Measurements from ENCODE around the gene PRR3. TPM values are rescaled to one million over a fixed set of nuclear protein-coding genes. Genes with fewer than 3 reads are reported as not detected.

The PRR3 gene
- total and polyA plus RNA-seq, 9 of the 15 experiments (the other 6 are each of a cell fraction or from before 2014, with no cell fraction given), result 23.5 to 59.6 (median 28.8) TPM

DNA sequence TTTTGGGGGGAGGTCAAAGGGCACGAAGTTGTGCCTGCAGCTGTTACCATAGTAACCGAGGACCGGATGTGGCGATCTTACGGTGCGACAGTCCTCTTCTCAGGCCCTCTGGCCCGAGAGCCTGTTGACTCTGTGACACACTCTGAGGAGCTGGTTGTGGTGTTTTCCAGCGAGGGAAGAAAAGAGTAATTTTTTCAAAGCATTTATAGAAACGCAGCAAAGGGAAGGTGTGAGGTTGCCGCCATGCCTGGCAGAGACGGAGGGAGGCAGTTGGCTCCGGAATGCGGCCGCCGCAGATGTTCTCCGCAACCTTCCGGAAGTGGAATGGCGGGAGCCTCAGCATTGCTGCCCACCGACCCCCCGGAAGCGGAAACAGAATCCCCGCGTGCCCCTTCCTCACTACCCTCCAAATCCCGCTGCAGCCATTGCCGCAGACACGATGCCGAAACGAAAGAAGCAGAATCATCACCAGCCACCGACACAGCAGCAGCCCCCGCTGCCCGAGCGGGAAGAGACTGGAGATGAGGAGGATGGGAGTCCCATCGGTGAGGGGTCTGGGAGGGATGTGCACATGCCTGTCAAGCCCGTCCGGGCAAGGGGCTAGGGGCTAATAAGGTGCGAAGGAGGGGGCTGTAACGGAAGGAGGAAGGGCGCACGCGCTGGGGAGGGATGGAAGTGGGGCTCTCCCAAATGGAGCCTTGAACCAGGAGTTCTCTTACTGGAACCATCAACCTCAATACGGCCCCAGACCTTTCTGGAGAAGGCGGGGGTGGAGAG, at the start of gene PRR3 (continued):
- TF ChIP-seq, protein P1, sequence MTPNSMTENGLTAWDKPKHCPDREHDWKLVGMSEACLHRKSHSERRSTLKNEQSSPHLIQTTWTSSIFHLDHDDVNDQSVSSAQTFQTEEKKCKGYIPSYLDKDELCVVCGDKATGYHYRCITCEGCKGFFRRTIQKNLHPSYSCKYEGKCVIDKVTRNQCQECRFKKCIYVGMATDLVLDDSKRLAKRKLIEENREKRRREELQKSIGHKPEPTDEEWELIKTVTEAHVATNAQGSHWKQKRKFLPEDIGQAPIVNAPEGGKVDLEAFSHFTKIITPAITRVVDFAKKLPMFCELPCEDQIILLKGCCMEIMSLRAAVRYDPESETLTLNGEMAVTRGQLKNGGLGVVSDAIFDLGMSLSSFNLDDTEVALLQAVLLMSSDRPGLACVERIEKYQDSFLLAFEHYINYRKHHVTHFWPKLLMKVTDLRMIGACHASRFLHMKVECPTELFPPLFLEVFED (CRISPR knock-in tag; conservative IDR thresholded peaks at IDR 0.05), result no peak; the same call in 1 of the 2 replicates
- no peak for TF ChIP-seq HMGN3 (IDR thresholded peaks at IDR 0.05; ENCODE audit: borderline replicate concordance, extremely low read depth, insufficient read length, low read depth, low read length)
- TF ChIP-seq, protein P2, sequence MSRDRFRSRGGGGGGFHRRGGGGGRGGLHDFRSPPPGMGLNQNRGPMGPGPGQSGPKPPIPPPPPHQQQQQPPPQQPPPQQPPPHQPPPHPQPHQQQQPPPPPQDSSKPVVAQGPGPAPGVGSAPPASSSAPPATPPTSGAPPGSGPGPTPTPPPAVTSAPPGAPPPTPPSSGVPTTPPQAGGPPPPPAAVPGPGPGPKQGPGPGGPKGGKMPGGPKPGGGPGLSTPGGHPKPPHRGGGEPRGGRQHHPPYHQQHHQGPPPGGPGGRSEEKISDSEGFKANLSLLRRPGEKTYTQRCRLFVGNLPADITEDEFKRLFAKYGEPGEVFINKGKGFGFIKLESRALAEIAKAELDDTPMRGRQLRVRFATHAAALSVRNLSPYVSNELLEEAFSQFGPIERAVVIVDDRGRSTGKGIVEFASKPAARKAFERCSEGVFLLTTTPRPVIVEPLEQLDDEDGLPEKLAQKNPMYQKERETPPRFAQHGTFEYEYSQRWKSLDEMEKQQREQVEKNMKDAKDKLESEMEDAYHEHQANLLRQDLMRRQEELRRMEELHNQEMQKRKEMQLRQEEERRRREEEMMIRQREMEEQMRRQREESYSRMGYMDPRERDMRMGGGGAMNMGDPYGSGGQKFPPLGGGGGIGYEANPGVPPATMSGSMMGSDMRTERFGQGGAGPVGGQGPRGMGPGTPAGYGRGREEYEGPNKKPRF (IDR thresholded peaks at IDR 0.05; ENCODE audit: low read depth, low read length), result no peak
- peak; percentile 96; the same call in 1 of the 2 replicates for TF ChIP-seq FOXK1 (CRISPR knock-in tag; IDR thresholded peaks at IDR 0.05; ENCODE audit: borderline replicate concordance)
- TF ChIP-seq SMAD2 (IDR thresholded peaks at IDR 0.05; ENCODE audit: low read depth, low read length), result no peak
- peak; percentile 99 for TF ChIP-seq EP400 (IDR thresholded peaks at IDR 0.05)
- TF ChIP-seq, protein P3, sequence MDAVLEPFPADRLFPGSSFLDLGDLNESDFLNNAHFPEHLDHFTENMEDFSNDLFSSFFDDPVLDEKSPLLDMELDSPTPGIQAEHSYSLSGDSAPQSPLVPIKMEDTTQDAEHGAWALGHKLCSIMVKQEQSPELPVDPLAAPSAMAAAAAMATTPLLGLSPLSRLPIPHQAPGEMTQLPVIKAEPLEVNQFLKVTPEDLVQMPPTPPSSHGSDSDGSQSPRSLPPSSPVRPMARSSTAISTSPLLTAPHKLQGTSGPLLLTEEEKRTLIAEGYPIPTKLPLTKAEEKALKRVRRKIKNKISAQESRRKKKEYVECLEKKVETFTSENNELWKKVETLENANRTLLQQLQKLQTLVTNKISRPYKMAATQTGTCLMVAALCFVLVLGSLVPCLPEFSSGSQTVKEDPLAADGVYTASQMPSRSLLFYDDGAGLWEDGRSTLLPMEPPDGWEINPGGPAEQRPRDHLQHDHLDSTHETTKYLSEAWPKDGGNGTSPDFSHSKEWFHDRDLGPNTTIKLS (IDR thresholded peaks at IDR 0.05; ENCODE audit: borderline replicate concordance, low read depth), result peak; percentile 79
- TF ChIP-seq, protein P4, sequence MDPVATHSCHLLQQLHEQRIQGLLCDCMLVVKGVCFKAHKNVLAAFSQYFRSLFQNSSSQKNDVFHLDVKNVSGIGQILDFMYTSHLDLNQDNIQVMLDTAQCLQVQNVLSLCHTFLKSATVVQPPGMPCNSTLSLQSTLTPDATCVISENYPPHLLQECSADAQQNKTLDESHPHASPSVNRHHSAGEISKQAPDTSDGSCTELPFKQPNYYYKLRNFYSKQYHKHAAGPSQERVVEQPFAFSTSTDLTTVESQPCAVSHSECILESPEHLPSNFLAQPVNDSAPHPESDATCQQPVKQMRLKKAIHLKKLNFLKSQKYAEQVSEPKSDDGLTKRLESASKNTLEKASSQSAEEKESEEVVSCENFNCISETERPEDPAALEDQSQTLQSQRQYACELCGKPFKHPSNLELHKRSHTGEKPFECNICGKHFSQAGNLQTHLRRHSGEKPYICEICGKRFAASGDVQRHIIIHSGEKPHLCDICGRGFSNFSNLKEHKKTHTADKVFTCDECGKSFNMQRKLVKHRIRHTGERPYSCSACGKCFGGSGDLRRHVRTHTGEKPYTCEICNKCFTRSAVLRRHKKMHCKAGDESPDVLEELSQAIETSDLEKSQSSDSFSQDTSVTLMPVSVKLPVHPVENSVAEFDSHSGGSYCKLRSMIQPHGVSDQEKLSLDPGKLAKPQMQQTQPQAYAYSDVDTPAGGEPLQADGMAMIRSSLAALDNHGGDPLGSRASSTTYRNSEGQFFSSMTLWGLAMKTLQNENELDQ (CRISPR knock-in tag; IDR thresholded peaks at IDR 0.05; ENCODE audit: borderline replicate concordance), result 0 out of 2 replicates have a peak, but pooled peaks have one; percentile 92
- TF ChIP-seq CBX1 (IDR thresholded peaks at IDR 0.05; ENCODE audit: low read depth), result no peak
- TF ChIP-seq CCNT2 (IDR thresholded peaks at IDR 0.05; ENCODE audit: borderline replicate concordance, extremely low read depth, insufficient read length, low read depth, low read length), result no peak
- no peak for TF ChIP-seq ZNF274 (IDR thresholded peaks at IDR 0.05; ENCODE audit: borderline replicate concordance, low read depth, low read length)
- TF ChIP-seq, protein P5, sequence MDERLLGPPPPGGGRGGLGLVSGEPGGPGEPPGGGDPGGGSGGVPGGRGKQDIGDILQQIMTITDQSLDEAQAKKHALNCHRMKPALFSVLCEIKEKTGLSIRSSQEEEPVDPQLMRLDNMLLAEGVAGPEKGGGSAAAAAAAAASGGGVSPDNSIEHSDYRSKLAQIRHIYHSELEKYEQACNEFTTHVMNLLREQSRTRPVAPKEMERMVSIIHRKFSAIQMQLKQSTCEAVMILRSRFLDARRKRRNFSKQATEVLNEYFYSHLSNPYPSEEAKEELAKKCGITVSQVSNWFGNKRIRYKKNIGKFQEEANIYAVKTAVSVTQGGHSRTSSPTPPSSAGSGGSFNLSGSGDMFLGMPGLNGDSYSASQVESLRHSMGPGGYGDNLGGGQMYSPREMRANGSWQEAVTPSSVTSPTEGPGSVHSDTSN (CRISPR knock-in tag; IDR thresholded peaks at IDR 0.05; ENCODE audit: low read depth), result no peak
- TF ChIP-seq, protein P5 (tag; conservative IDR thresholded peaks at IDR 0.05; ENCODE audit: low read depth), result no peak
- TF ChIP-seq HDGF (IDR thresholded peaks at IDR 0.05), result no peak
- TF ChIP-seq TCFL5 (CRISPR knock-in tag; conservative IDR thresholded peaks at IDR 0.05), result no peak
- peak; percentile 93 for TF ChIP-seq TAF9B (IDR thresholded peaks at IDR 0.05; ENCODE audit: partially characterized antibody)
